Left cardiac atrium (tissue), 4 donors: Measurements from ENCODE around the gene CEACAM3. TPM values are rescaled to one million over a fixed set of nuclear protein-coding genes. Genes with fewer than 3 reads are reported as not detected.
A peak's percentile ranks its signal among the peaks of the same experiment; 100 is the strongest.
"Not testable (repeated sequence)": the region's sequence is repeated elsewhere in the genome, so short reads cannot be mapped to it uniquely, and the experiment has no call there.

Source experiments
- ATAC-seq, 2 donors: fragments of 200-7000 bp; cut with Tn5 transposase; one replicate each; pipeline ENCODE4 v1.9.1; 2020; ENCODE audit warnings: mild to moderate bottlenecking in 2 of 2, moderate library complexity in 2 of 2
- DNase-seq: peaks from one replicate; pipeline ENCODE4 v3.0.0-alpha.2; 2020
- intact Hi-C, 2 donors: fragments of 100-400 bp; cut with DNase I; formaldehyde crosslinking; loops; one replicate each; pipeline versions ENCODE4 v1.14.1 to v1.15.1; 2022 to 2023
- long read RNA-seq: library from polyadenylated mRNA; unstranded; transcript quantifications from one replicate; pipeline ENCODE4 v2.0.0, GENCODE V29; 2021
- total RNA-seq, 2 donors: library from RNA; stranded (reverse); fragmentation: NEBNext Ultra II Directional; extraction: Animal tissue kit (Norgen Biotek cat#: 25700); gene quantifications; one replicate each; pipeline ENCODE4 v1.2.1, GENCODE V29; 2021
- donor health status: DM: no; HTN: yes; CAD: no.
- donor health status: DM: no; HTN: yes; CAD: no; lungs with severe emphysema.
- donor health status: DM: yes; HTN: yes; CAD: no.
- donor health status: Dilated cardiomyopathy.

The CEACAM3 gene
- total RNA-seq: under 1 TPM; 0.29 to 0.60 TPM
- long read RNA-seq: 0 reads

DNA sequence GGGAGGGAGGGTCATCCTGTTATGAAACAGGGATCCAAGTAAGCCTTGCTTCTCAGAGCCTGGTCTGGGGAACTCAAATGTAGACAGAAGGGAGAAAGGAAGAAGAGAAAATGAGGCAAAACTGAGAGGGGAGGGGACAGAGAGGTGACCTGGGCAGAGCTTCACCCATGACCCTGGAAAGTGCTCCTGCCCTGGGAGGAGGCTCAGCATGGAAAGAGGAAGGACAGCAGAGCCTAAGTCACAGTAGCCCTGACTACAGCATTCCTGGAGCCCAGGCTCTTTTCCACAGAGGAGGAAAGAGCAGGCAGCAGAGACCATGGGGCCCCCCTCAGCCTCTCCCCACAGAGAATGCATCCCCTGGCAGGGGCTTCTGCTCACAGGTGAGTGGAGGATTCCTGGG lies at the start of gene CEACAM3:
TSS of gene CEACAM3 (plus strand) at position 226 of the 400 bp plus-strand sequence. CDS start at position 317, 91 bp downstream.
- ATAC-seq: peak in 1 of 2 donors; percentile 28
- intact Hi-C loops: no loop called here
- DNase-seq: no peak

DNA sequence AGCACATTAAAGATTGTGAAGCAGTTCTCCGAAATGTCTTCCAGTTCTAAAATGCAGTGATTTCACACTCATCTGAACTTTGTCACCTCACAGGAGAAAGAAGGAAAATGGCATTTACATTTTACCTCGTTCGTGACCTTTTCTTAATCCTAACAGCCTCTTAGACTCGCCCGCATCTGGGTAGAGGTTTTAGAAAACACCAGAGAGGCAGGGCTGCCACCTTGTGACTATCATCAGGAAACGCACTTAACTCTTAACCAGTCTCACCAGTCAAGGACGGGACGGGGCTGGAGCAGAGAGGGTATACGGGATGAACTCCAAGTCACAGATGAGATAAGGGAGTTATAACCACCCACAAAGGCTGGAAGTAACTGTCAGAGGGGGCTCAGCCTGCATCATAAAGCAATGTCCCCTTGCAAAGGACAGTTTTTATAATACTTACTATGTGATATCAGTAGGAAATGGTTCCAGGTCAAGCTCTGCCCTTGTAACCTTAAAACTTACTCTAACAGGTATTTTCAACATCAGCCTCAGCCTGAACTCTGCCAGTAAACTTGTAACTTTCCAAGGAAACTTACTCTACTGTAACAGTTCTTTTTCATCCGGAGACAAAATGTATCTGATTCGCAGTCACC lies 49.7 kb upstream of the CEACAM3 start:
- intact Hi-C loops: loop anchor here in 1 of 2 donors (5.0 kb wide), 1 partner anchor 104 kb away; no protein-coding TSS in a partner anchor
- no peak for DNase-seq
- peak in 1 of 2 donors; percentile 77 for ATAC-seq

GRCh38 chr19:41748012-41748411 lies 48.4 kb upstream of the CEACAM3 start:
- intact Hi-C loops: loop anchor here in 1 of 2 donors (5.0 kb wide), 1 partner anchor 106 kb away; no protein-coding TSS in a partner anchor
- DNase-seq (no peak), ATAC-seq (no peak)

DNA sequence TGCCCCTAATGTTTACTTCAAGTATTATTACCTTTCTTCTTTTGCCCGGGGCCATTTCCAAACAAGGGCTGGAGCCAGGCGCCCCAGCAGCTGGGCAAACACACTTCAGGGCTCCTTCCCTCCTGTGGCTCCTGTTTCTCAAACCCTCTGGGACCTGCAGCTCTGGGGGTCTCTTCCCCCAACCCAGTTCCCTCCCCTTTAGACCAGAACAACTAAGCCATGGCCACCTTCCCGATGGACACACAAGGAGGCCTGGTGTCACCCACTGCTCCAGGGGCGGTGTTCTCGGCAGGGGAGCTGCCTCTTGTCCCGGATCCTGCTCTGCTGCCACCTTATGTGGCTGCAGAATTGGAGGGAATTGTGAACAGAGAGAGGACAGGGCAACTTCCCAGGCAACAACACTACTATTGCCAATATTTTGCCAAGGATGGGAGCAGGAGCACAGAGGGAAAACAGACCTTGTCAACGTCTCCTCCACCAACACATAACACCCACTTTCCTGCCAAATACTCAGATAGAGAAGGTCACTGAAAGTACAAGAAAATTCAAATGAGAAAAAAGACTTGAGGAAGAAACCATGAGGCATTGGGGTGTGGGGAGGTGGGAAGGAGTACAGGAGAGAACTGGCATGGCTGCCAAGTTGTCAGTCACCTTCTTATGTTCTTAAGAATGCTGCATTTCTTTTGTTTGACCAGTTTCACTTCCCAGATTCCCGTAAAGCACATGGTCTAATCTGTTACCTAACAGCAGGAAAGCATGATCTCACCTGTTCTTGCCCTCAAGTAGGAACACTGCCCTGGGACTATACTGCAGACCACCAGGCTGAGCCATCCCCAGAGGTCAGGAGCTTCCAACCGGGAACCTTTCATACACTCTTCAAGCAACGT lies 45.9 kb upstream of the CEACAM3 start:
- peak in 1 of 2 donors; percentile 34 for ATAC-seq
- DNase-seq, intact Hi-C loops: not testable (repeated sequence)

DNA sequence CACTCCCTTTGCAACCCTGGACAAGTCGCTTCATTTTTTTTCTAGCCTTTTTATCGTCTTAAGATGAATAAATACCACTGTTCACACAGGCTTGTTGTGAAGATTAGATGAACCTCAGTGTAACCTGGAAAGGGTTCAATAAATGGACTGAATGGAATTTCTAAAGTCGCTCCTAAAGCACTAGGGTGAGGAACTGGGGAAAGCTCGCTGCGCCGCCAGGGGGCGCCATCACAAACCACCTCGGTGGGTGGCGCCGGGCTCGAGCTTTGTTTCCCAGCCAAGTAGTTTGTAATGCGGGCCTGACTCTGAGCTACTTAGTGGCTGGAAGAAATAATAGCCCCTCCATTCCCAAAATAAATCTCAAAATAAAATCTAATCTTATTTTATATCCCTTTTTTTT lies 43.2 kb upstream of the CEACAM3 start:
- intact Hi-C loops: no loop called here
- ATAC-seq (peak in 1 of 2 donors; percentile 45), DNase-seq (peak; percentile 35)

DNA sequence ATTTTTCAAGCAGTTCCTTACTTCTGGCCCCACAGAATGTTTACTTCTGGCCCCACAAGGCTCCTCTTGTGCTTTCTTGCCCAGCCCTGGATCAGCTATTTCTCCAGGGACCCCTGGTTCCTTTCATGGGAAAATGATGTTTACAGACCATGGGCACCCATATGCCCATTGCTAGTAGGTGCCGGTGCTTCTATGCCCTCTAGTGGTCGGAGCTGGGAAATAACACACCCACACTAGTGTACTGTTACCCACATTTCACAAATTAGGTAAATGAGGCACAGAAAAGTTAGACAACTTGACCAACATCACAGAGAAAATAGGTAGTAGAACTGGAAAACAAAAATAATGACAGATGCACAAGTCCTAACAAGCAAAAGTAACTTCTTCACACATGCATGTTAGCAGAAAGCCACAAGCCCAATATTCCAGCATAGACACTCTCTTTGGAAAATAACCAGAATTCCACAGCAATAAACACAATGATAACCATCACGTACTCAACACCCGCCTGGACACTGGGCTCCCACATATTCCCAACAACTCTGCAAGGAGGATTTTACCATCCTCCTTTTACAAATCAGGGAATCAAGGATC lies 42.4 kb upstream of the CEACAM3 start:
- ATAC-seq (peak; percentile 61 to 78), DNase-seq (no peak)
- intact Hi-C loops: no loop called here

DNA sequence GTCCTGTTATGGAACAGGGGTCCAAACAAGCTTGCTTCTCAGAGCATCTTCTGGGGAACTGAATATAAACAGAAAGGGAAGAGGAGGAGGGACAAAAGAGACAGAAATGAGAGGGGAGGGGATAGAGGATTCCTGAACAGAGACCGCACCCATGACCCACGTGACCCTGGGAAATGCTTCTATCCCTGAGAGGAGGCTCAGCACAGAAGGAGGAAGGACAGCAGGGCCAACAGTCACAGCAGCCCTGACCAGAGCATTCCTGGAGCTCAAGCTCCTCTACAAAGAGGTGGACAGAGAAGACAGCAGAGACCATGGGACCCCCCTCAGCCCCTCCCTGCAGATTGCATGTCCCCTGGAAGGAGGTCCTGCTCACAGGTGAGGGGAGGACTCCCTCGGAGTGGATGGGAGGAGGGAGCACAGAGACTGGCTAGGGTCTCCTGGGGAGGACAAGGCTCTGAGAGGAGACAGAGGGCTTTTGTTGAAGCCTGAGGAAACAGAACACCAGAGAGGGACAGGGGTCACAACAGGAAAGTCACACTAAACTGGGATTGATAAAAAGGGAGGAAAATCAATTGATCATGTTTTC lies 41.0 kb upstream of the CEACAM3 start, which contains the start of gene CEACAM6:
TSS of gene CEACAM6 (plus strand) at position 203 of the 586 bp plus-strand sequence. CDS start at position 312, 109 bp downstream.
- no peak for DNase-seq
- intact Hi-C loops: no loop called here
- ATAC-seq: no peak

DNA sequence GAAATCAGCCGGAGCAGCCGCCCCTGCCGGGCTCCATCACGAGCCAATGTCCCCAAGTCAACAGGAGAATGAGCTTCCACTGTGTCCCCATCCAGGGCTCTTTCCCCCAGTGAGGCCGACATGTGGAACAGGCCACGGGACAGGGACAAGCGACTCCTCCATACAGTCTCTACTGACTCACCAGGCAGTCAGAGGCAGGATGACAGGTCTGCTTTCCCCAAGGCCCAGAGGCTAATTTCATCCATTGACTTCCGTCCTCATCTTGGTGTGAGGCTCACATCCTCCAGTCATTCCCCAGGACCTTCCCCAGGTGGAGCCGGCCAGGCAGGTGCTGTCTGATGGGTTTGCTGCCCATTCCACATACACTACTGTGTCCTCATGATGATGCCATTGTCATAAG lies 37.5 kb upstream of the CEACAM3 start:
- intact Hi-C loops: no loop called here
- no peak for DNase-seq
- ATAC-seq: no peak

DNA sequence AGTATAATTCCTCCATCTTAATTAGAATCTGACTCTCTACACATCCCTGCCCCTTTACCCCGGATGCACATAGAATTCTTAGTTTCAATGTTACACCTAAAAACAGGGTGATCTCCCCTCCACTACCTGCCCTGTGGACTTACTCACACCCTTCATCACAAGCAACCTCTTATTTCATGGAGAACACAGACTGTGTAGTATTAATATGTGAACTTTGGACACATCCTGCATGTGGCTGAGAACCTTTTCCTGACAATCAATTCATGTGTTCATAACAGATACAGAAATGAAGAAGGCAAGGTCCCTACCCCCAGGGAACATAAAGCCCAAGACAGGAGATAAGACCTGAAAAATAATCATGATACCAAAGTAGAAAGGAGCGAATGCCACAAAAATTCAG lies 29.3 kb upstream of the CEACAM3 start:
- intact Hi-C loops: no loop called here
- DNase-seq (no peak), ATAC-seq (no peak)

- ATAC-seq, DNase-seq, intact Hi-C loops: not testable (repeated sequence)
Measured at GRCh38 chr19:41768105-41768504, 28.3 kb upstream of the CEACAM3 start.

GRCh38 chr19:41769608-41770007 lies 26.8 kb upstream of the CEACAM3 start:
- no peak for DNase-seq
- intact Hi-C loops: no loop called here
- no peak for ATAC-seq

- intact Hi-C loops: no loop called here
- ATAC-seq (no peak), DNase-seq (no peak)
Measured at GRCh38 chr19:41771410-41771809, 25.0 kb upstream of the CEACAM3 start.

- intact Hi-C loops: no loop called here
- ATAC-seq (no peak), DNase-seq (no peak)
Measured at GRCh38 chr19:41774515-41774980, 21.8 kb upstream of the CEACAM3 start.

- no peak for ATAC-seq
- no peak for DNase-seq
- intact Hi-C loops: no loop called here
Measured at GRCh38 chr19:41776700-41777099, 19.7 kb upstream of the CEACAM3 start.

- DNase-seq (no peak), ATAC-seq (no peak)
Measured at GRCh38 chr19:41783612-41784011, 12.8 kb upstream of the CEACAM3 start.

DNA sequence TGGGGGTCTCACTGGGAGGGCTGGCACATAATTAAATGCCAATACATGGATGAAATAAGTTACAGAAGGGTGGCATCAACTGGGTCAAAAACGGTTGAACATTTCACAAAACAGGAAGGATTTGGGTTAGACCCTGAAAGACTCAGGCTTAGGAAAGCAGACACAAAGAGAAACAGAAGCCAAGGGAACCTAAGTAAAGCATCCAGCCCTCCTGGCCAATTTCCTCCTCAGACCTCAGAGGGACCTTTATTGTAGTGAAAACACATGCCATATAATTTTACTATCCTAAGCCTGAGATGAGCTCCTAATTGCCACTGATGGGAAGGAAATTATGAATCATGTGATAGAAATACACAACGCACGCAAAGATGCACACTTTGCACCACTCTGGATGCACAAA lies 12.1 kb upstream of the CEACAM3 start:
- no peak for ATAC-seq

More at GRCh38 chr19:41783612-41784011, 12.8 kb upstream of the CEACAM3 start:
- intact Hi-C loops: no loop called here

GRCh38 chr19:41784743-41785142 lies 11.6 kb upstream of the CEACAM3 start:
- DNase-seq: no peak
- intact Hi-C loops: no loop called here
- ATAC-seq: no peak

More for the DNA sequence above, 12.1 kb upstream of the CEACAM3 start:
- intact Hi-C loops: no loop called here
- no peak for DNase-seq

GRCh38 chr19:41785653-41786052 lies 10.7 kb upstream of the CEACAM3 start:
- DNase-seq: peak; percentile 48
- intact Hi-C loops: no loop called here
- peak in 1 of 2 donors; percentile 87 for ATAC-seq

DNA sequence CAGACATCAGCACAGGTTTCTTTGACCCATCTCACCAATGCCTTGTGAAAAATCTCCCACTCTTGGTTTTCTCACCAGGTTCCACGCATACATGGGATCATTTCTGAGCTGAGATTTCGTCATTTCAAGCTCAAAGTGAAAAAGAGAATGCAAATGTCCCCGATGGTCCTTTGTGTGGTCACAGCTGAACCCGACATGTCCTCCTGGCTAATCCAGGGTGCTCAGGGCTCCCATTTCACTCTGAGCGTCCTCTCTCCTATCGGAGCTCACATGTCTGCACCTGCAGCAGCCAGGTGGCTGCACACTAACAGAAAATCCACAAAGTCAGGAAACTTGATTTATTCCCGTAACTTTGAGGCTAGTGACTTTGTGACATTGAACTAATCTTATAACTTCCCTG lies 9.3 kb upstream of the CEACAM3 start:
- intact Hi-C loops: no loop called here
- DNase-seq (no peak), ATAC-seq (no peak)
